Glutamatergic neuron (in vitro differentiated cells): ENCODE measurements around the gene ZNF672. TPM values are rescaled to one million over a fixed set of nuclear protein-coding genes. Genes with fewer than 3 reads are reported as not detected.

ENCODE experiments used
- DNase-seq: peaks from one replicate; pipeline ENCODE4 v3.0.0; 2022
- H3K27ac Mint-ChIP-seq: one replicate; pipeline ENCODE4 v1.8.0; 2020; ENCODE audit warnings: mild to moderate bottlenecking, mixed read lengths, inconsistent platforms; ENCODE audit not compliant: unreplicated experiment
- H3K27me3 Mint-ChIP-seq: one replicate; pipeline ENCODE4 v1.8.0; 2020; ENCODE audit warnings: mild to moderate bottlenecking, moderate library complexity, mixed read lengths, inconsistent platforms; ENCODE audit not compliant: unreplicated experiment
- H3K36me3 Mint-ChIP-seq: one replicate; pipeline ENCODE4 v1.8.0; 2020; ENCODE audit warnings: mild to moderate bottlenecking, mixed read lengths, inconsistent platforms; ENCODE audit not compliant: unreplicated experiment
- H3K4me1 Mint-ChIP-seq: one replicate; pipeline ENCODE4 v1.8.0; 2020; ENCODE audit warnings: mild to moderate bottlenecking, low read depth, mixed read lengths, inconsistent platforms; ENCODE audit not compliant: unreplicated experiment
- H3K4me3 Mint-ChIP-seq: one replicate; pipeline ENCODE4 v1.8.0; 2020; ENCODE audit warnings: mild to moderate bottlenecking, mixed read lengths, inconsistent platforms; ENCODE audit not compliant: unreplicated experiment
- H3K9me3 Mint-ChIP-seq: one replicate; pipeline ENCODE4 v1.8.0; 2020; ENCODE audit warnings: mild to moderate bottlenecking, moderate library complexity, mixed read lengths, inconsistent platforms; ENCODE audit not compliant: unreplicated experiment
- CTCF ChIP-seq: fragments of 200-600 bp; sonication (generic); IDR thresholded peaks from one replicate; pipeline ENCODE4 v1.5.0; 2021; ENCODE audit not compliant: partially characterized antibody, unreplicated experiment
- total RNA-seq: library from RNA; stranded (reverse); fragmentation: NEBNext Ultra II Directional; extraction: Animal tissue kit (Norgen Biotek cat#: 25700); gene quantifications from one replicate; pipeline ENCODE4 v1.2.1, GENCODE V29; 2021; ENCODE audit not compliant: unreplicated experiment

Gene ZNF672
- total RNA-seq, 1 donor from 2014 or later, result 30.5 TPM

GRCh38 chr1:248822148-248823032 lies 15.6 kb upstream of the ZNF672 start:
- H3K4me3 Mint-ChIP-seq, result peak overlapping the region; percentile 94
- peaks cover 11% of the 10 kb centered on the region for H3K27me3 Mint-ChIP-seq
- peaks cover 31% of the 10 kb centered on the region for H3K4me1 Mint-ChIP-seq
- H3K9me3 Mint-ChIP-seq, result peaks cover 6% of the 10 kb centered on the region
- H3K36me3 Mint-ChIP-seq, result peaks cover 10% of the 10 kb centered on the region
- no peak for TF ChIP-seq CTCF
- DNase-seq, result no peak
- H3K27ac Mint-ChIP-seq, result no peak overlapping the region

- no peak for TF ChIP-seq CTCF
- Mint-ChIP-seq H3K9me3 (peaks cover 6% of the 10 kb centered on the region), H3K27ac (peak overlapping the region; percentile 98), H3K36me3 (peaks cover 10% of the 10 kb centered on the region), H3K4me1 (peaks cover 31% of the 10 kb centered on the region), H3K4me3 (peak overlapping the region; percentile 94), H3K27me3 (peaks cover 11% of the 10 kb centered on the region)
- DNase-seq, result no peak
Observed at GRCh38 chr1:248823517-248824001, 14.5 kb upstream of the ZNF672 start.

GRCh38 chr1:248824301-248824700 lies 13.7 kb upstream of the ZNF672 start:
- Mint-ChIP-seq H3K4me3 (peak overlapping the region; percentile 94), H3K27ac (peak overlapping the region; percentile 98), H3K4me1 (peaks cover 31% of the 10 kb centered on the region), H3K9me3 (peaks cover 6% of the 10 kb centered on the region), H3K36me3 (peaks cover 10% of the 10 kb centered on the region), H3K27me3 (peaks cover 11% of the 10 kb centered on the region)
- no peak for DNase-seq
- TF ChIP-seq CTCF, result no peak

GRCh38 chr1:248824701-248825100 lies 13.3 kb upstream of the ZNF672 start:
- peaks cover 10% of the 10 kb centered on the region for H3K36me3 Mint-ChIP-seq
- no peak for DNase-seq
- peaks cover 6% of the 10 kb centered on the region for H3K9me3 Mint-ChIP-seq
- H3K27me3 Mint-ChIP-seq, result peaks cover 11% of the 10 kb centered on the region
- peak overlapping the region; percentile 98 for H3K27ac Mint-ChIP-seq
- peak overlapping the region; percentile 94 for H3K4me3 Mint-ChIP-seq
- peaks cover 31% of the 10 kb centered on the region for H3K4me1 Mint-ChIP-seq
- TF ChIP-seq CTCF, result no peak

- H3K36me3 Mint-ChIP-seq, result peaks cover 10% of the 10 kb centered on the region
- peaks cover 6% of the 10 kb centered on the region for H3K9me3 Mint-ChIP-seq
- peak overlapping the region; percentile 94 for H3K4me3 Mint-ChIP-seq
- peak overlapping the region; percentile 98 for H3K27ac Mint-ChIP-seq
- H3K4me1 Mint-ChIP-seq, result peaks cover 29% of the 10 kb centered on the region
- TF ChIP-seq CTCF, result no peak
- DNase-seq, result peak; percentile 49
- H3K27me3 Mint-ChIP-seq, result peaks cover 11% of the 10 kb centered on the region
Observed at GRCh38 chr1:248825136-248825535, 12.9 kb upstream of the ZNF672 start.
